Type B pancreatic cell (in vitro differentiated cells): ENCODE data around the gene TNS3. TPM values are rescaled to one million over a fixed set of nuclear protein-coding genes. Genes with fewer than 3 reads are reported as not detected.

Experiments
- DNase-seq: peaks from one replicate; pipeline ENCODE4 v3.0.0; 2021; ENCODE audit warnings: mixed read lengths; ENCODE audit not compliant: unreplicated experiment; ENCODE audit errors: extremely low spot score
- H3K27ac Mint-ChIP-seq: 2 replicates; pipeline ENCODE4 v1.8.0; 2021; ENCODE audit warnings: mild to moderate bottlenecking, mixed read lengths
- H3K27me3 Mint-ChIP-seq: 2 replicates; pipeline ENCODE4 v1.8.0; 2021; ENCODE audit warnings: mixed read lengths
- H3K36me3 Mint-ChIP-seq: 2 replicates; pipeline ENCODE4 v1.8.0; 2021; ENCODE audit warnings: mixed read lengths
- H3K4me1 Mint-ChIP-seq: one replicate; pipeline ENCODE4 v1.8.0; 2021; ENCODE audit warnings: mixed read lengths; ENCODE audit not compliant: unreplicated experiment
- H3K4me3 Mint-ChIP-seq: 2 replicates; pipeline ENCODE4 v1.8.0; 2021; ENCODE audit warnings: mild to moderate bottlenecking, mixed read lengths
- H3K9me3 Mint-ChIP-seq: 2 replicates; pipeline ENCODE4 v1.8.0; 2021; ENCODE audit warnings: mixed read lengths
- total RNA-seq: library from RNA; stranded (reverse); gene quantifications from 2 replicates; pipeline ENCODE4 v1.2.1, GENCODE V29; 2021; ENCODE audit warnings: low replicate concordance
- TF ChIP-seq, protein P1 (sequence below): fragments of 200-600 bp; sonication (generic); conservative IDR thresholded peaks from 2 replicates; pipeline ENCODE4 v1.5.0; 2021; ENCODE audit warnings: antibody characterized with exemption, mild to moderate bottlenecking

The TNS3 gene
- total RNA-seq, 1 donor from 2014 or later = 138 TPM

DNA sequence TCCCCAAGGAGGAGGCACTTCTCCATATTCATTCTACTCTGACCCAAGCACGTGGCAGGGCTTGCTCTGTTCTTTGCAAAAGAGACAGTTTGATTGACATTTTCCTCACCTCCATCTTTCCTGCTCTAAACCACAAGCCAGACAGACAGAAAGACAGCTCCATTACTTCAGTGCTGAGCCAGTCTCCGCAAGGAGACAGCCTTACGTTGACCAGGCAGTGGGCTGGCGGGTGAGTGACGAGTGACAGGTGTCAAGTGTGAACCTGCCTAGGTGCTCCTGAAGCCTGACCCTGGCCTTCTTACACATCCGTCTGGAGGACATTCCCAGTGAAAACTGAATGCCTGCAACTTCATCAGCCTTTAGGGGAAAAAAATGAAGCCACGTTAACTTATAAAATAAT, 314.6 kb downstream of the TNS3 start:
- TF ChIP-seq, protein P1, sequence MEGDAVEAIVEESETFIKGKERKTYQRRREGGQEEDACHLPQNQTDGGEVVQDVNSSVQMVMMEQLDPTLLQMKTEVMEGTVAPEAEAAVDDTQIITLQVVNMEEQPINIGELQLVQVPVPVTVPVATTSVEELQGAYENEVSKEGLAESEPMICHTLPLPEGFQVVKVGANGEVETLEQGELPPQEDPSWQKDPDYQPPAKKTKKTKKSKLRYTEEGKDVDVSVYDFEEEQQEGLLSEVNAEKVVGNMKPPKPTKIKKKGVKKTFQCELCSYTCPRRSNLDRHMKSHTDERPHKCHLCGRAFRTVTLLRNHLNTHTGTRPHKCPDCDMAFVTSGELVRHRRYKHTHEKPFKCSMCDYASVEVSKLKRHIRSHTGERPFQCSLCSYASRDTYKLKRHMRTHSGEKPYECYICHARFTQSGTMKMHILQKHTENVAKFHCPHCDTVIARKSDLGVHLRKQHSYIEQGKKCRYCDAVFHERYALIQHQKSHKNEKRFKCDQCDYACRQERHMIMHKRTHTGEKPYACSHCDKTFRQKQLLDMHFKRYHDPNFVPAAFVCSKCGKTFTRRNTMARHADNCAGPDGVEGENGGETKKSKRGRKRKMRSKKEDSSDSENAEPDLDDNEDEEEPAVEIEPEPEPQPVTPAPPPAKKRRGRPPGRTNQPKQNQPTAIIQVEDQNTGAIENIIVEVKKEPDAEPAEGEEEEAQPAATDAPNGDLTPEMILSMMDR = no peak

DNA sequence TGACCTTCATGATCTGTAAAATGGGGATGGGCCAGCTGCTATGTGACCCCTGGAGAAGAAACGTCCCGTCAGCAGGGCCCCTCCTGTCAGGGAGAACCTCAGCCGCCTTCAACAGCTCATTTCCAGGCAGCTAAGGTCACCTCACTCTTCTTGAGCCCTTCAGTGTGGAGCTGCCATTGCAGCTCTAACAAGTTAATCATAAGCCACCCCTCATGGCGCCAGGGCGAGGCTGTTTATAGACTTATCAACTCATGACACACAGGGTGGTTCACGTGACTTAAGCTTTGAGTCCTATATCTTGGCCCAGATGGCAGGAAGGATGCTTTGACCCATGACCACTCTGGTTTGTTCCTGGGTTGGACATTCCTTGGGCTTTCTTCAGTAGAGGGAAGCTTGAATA, 315.1 kb downstream of the TNS3 start:
- Mint-ChIP-seq H3K27ac (peak overlapping the region; percentile 93), H3K4me3 (peak overlapping the region; percentile 19), H3K4me1 (peaks cover 12% of the 10 kb centered on the region), H3K9me3 (peaks cover 8% of the 10 kb centered on the region), H3K36me3 (peaks cover 9% of the 10 kb centered on the region), H3K27me3 (no peaks in the 10 kb centered on the region)
- TF ChIP-seq, protein P1 = no peak
- DNase-seq = no peak

More for the DNA sequence above, 314.6 kb downstream of the TNS3 start:
- Mint-ChIP-seq H3K27ac (no peak overlapping the region), H3K9me3 (peaks cover 11% of the 10 kb centered on the region), H3K36me3 (peaks cover 9% of the 10 kb centered on the region), H3K4me1 (peaks cover 12% of the 10 kb centered on the region), H3K4me3 (no peak overlapping the region), H3K27me3 (no peaks in the 10 kb centered on the region)
- no peak for DNase-seq

DNA sequence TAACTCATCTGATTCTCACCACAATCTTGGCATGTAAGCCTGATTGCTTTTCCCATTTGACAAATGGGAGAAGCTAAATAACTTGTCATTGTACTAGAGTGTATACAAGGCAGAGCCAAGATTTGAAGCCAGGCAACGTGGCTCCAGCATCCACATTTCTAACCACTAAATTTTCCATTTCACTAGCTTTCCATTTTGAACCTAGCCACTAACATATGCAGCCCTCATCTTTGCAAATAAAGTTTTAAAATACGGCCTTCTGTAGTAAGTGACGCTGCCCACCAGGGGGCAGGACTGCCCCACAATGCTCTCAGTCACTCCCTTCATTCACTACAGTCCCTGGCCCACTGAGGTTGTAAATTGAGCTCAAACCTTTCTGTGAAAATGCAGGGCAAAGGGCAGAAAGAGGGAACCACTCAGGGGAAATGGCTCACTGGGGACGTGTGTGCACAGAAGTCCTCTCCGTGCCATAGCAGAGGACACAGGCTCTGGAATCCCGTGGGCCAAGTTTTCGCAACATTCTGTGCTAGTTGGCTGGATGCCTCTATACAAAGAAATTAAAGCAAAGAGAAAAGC, 315.7 kb downstream of the TNS3 start:
- Mint-ChIP-seq H3K4me3 (peak overlapping the region; percentile 19), H3K9me3 (peaks cover 5% of the 10 kb centered on the region), H3K36me3 (peaks cover 9% of the 10 kb centered on the region), H3K27me3 (no peaks in the 10 kb centered on the region), H3K27ac (peak overlapping the region; percentile 93), H3K4me1 (peaks cover 12% of the 10 kb centered on the region)
- no peak for DNase-seq
- TF ChIP-seq, protein P1 = peak; percentile 95

DNA sequence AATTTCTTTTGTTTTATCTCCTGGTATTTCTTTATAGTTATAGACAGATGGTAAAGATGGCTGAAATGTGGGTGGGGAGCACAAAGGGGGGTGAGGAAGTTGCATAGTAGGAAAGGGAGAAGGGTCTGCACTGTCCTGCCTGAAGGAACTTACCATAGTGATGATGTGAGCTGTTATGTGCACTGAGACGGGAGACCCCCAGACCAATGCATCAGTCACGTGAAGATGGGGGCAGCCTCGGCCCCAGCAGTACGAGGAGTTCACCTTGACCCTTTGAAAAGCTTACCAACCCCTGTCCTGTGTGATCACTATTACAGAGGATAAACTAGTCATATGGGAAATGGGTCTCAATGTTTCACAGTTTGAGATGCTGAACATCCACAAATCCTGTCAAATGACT, 316.3 kb downstream of the TNS3 start:
- TF ChIP-seq, protein P1 = no peak
- no peak for DNase-seq
- H3K36me3 Mint-ChIP-seq = peaks cover 9% of the 10 kb centered on the region
- no peak overlapping the region for H3K4me3 Mint-ChIP-seq
- peaks cover 5% of the 10 kb centered on the region for H3K9me3 Mint-ChIP-seq
- no peak overlapping the region for H3K27ac Mint-ChIP-seq
- H3K27me3 Mint-ChIP-seq = no peaks in the 10 kb centered on the region
- peaks cover 12% of the 10 kb centered on the region for H3K4me1 Mint-ChIP-seq

DNA sequence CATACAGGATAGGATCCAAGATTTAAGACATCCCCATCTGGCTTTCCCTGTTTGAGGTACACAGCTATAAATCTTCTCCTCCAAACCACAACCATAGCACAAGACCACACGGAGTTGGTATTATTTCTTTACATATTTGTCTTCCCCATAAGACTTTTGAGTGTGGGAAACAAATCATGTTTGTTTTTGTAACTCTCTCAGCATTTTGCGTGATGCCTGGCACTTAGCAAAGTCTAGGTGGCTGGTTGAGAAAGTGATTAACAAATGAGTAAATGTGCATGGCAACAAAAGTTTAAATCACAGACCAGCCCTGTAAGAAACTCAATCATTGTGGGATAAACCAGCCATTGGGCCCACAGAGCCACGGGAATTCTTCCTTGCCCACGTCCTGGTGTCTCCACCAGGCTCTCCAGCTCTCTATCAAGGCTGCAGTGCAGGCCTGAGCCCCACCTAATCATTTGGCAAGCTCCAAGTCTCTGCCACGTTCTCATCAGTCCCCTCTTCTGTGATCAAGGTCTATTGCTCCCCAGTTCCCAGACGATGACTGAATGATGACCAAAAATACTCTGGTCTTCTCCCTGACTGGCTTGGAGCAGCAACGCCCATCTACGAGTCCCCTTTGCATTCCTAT, 317.8 kb downstream of the TNS3 start:
- TF ChIP-seq, protein P1 = no peak
- H3K27me3 Mint-ChIP-seq = no peaks in the 10 kb centered on the region
- peaks cover 12% of the 10 kb centered on the region for H3K36me3 Mint-ChIP-seq
- H3K4me1 Mint-ChIP-seq = peaks cover 12% of the 10 kb centered on the region
- H3K9me3 Mint-ChIP-seq = peaks cover 3% of the 10 kb centered on the region
- no peak for DNase-seq
- H3K27ac Mint-ChIP-seq = no peak overlapping the region
- no peak overlapping the region for H3K4me3 Mint-ChIP-seq
